T-helper 2 cell treated with Interferon-gamma antibody and Interleukin-4, amounts not matched to agents 5 μg/mL and 100 μg/mL, for 36 hours (primary cell): ENCODE measurements around the gene OR51B6.
"Not testable (repeated sequence)": the region's sequence is repeated elsewhere in the genome, so short reads cannot be mapped to it uniquely, and the experiment has no call there.

Experiments
- DNase-seq: peaks from one replicate; pipeline ENCODE4 v3.0.0; 2021; ENCODE audit warnings: low spot score
- H3K27ac Mint-ChIP-seq: one replicate; pipeline ENCODE4 v1.8.0; 2021; ENCODE audit warnings: mild to moderate bottlenecking, mixed read lengths
- H3K27me3 Mint-ChIP-seq: one replicate; pipeline ENCODE4 v1.8.0; 2021; ENCODE audit warnings: low read depth, mixed read lengths
- H3K36me3 Mint-ChIP-seq: one replicate; pipeline ENCODE4 v1.8.0; 2021; ENCODE audit warnings: low read depth, mixed read lengths
- H3K4me1 Mint-ChIP-seq: one replicate; pipeline ENCODE4 v1.8.0; 2021; ENCODE audit warnings: low read depth, mixed read lengths
- H3K4me3 Mint-ChIP-seq: one replicate; pipeline ENCODE4 v1.8.0; 2022; ENCODE audit warnings: mild to moderate bottlenecking, moderate library complexity, mixed read lengths
- H3K9me3 Mint-ChIP-seq: one replicate; pipeline ENCODE4 v1.8.0; 2021; ENCODE audit warnings: mixed read lengths

Gene OR51B6

GRCh38 chr11:5343474-5344335 is 7.6 kb upstream of the OR51B6 start, which contains the start of gene OR51B5:
OR51B5 (minus strand) TSS chr11:5343524; CDS start chr11:5343524, 0 bp downstream.
- no peak within 1 kb of the TSS for H3K27ac Mint-ChIP-seq

GRCh38 chr11:5345831-5346230 is 5.5 kb upstream of the OR51B6 start:
- H3K36me3 Mint-ChIP-seq: no peaks in the 10 kb centered on the region

More at GRCh38 chr11:5343474-5344335, 7.6 kb upstream of the OR51B6 start, which contains the start of gene OR51B5:
- no peak for DNase-seq
- Mint-ChIP-seq H3K27me3 (no peaks in the 10 kb centered on the region), H3K4me1 (no peaks in the 10 kb centered on the region), H3K9me3 (no peaks in the 10 kb centered on the region), H3K36me3 (no peaks in the 10 kb centered on the region), H3K4me3 (no peak within 1 kb of the TSS)

GRCh38 chr11:5348551-5349194 is 2.6 kb upstream of the OR51B6 start:
- H3K27ac Mint-ChIP-seq: no peak overlapping the region
- H3K4me1 Mint-ChIP-seq: no peaks in the 10 kb centered on the region
- H3K9me3 Mint-ChIP-seq: no peaks in the 10 kb centered on the region
- no peaks in the 10 kb centered on the region for H3K27me3 Mint-ChIP-seq
- no peak overlapping the region for H3K4me3 Mint-ChIP-seq
- no peaks in the 10 kb centered on the region for H3K36me3 Mint-ChIP-seq
- no peak for DNase-seq

More at GRCh38 chr11:5345831-5346230, 5.5 kb upstream of the OR51B6 start:
- Mint-ChIP-seq H3K27ac (no peak overlapping the region), H3K4me1 (no peaks in the 10 kb centered on the region), H3K9me3 (no peaks in the 10 kb centered on the region), H3K27me3 (no peaks in the 10 kb centered on the region), H3K4me3 (no peak overlapping the region)
- DNase-seq: no peak

DNA sequence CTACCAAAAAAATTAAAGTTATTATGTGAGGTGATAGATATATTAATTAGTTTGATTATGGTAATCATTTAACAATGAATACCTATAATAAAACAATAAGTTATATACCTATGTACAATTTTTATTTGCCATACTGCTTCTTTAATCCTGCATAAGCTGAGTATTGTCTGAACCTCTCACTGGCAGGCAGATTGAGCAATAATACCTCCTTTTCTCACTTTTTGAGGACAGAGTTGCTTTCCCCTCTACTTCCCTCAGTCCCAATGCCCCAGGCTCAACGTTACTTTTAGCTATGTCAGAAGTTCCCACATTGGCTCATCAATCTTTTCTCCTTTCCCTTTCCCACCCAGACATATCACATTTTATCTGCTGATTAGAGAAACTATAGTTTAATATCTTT is 1.8 kb upstream of the OR51B6 start:
- no peaks in the 10 kb centered on the region for H3K36me3 Mint-ChIP-seq
- H3K27me3 Mint-ChIP-seq: no peaks in the 10 kb centered on the region
- DNase-seq: no peak
- no peak overlapping the region for H3K27ac Mint-ChIP-seq
- H3K4me3 Mint-ChIP-seq: no peak overlapping the region
- H3K4me1 Mint-ChIP-seq: no peaks in the 10 kb centered on the region
- H3K9me3 Mint-ChIP-seq: no peaks in the 10 kb centered on the region

DNA sequence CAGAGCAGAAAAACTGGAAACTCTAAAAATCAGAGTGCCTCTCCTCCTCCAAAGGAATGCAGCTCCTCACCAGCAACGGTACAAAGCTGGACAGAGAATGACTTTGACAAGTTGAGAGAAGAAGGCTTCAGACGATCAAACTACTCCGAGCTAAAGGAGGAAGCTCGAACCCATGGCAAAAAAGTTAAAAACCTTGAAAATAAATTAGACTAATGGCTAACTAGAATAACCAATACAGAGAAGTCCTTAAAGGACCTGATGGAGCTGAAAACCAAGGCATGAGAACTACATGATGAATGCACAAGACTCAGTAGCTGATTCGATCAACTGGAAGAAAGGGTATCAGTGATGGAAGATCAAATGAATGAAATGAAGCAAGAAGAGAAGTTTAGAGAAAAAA is 4.7 kb downstream of the OR51B6 start:
- not testable (repeated sequence) for H3K4me1 Mint-ChIP-seq, DNase-seq, H3K27ac Mint-ChIP-seq, H3K9me3 Mint-ChIP-seq, H3K27me3 Mint-ChIP-seq, H3K36me3 Mint-ChIP-seq, H3K4me3 Mint-ChIP-seq

DNA sequence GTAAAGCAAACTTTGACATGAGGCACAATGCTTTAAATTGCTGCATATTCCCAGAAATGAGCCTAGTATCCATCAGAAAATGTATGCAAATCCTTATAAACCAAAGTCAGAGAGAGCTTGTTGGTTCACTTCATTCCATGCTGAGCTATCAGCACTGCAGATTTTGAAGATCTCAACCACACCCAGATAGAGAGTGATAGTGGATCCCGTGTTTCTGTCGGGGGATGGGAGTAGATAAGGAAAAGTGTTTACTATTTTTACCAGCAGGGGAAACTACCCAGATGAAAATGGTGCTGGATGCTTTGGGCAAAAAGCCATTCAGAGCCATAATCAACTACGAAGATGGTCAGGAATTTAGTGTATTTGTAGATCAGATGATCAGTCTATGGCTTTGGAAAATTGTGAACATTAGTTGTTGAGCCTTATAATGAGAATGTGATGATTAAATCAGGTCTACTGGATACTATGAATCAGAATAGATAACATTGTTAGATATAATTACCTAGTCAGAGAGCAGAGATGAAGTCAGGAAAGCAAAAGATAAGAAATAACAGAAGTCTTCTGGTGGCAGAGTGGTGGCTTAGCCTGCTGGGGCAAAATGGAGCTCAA is 10.8 kb downstream of the OR51B6 start:
- H3K9me3 Mint-ChIP-seq: no peaks in the 10 kb centered on the region
- no peak for DNase-seq
- H3K27ac Mint-ChIP-seq: no peak overlapping the region
- no peak overlapping the region for H3K4me3 Mint-ChIP-seq
- H3K4me1 Mint-ChIP-seq: no peaks in the 10 kb centered on the region
- H3K36me3 Mint-ChIP-seq: no peaks in the 10 kb centered on the region
- no peaks in the 10 kb centered on the region for H3K27me3 Mint-ChIP-seq

GRCh38 chr11:5363679-5364078 is 12.4 kb downstream of the OR51B6 start:
- no peak overlapping the region for H3K4me3 Mint-ChIP-seq
- no peaks in the 10 kb centered on the region for H3K36me3 Mint-ChIP-seq
- DNase-seq: no peak
- no peak overlapping the region for H3K27ac Mint-ChIP-seq
- H3K4me1 Mint-ChIP-seq: no peaks in the 10 kb centered on the region
- no peaks in the 10 kb centered on the region for H3K27me3 Mint-ChIP-seq
- no peaks in the 10 kb centered on the region for H3K9me3 Mint-ChIP-seq

GRCh38 chr11:5364214-5364613 is 12.9 kb downstream of the OR51B6 start:
- H3K9me3 Mint-ChIP-seq: no peaks in the 10 kb centered on the region
- no peaks in the 10 kb centered on the region for H3K27me3 Mint-ChIP-seq
- no peak overlapping the region for H3K27ac Mint-ChIP-seq
- no peak overlapping the region for H3K4me3 Mint-ChIP-seq
- no peaks in the 10 kb centered on the region for H3K36me3 Mint-ChIP-seq
- no peaks in the 10 kb centered on the region for H3K4me1 Mint-ChIP-seq
- DNase-seq: no peak

DNA sequence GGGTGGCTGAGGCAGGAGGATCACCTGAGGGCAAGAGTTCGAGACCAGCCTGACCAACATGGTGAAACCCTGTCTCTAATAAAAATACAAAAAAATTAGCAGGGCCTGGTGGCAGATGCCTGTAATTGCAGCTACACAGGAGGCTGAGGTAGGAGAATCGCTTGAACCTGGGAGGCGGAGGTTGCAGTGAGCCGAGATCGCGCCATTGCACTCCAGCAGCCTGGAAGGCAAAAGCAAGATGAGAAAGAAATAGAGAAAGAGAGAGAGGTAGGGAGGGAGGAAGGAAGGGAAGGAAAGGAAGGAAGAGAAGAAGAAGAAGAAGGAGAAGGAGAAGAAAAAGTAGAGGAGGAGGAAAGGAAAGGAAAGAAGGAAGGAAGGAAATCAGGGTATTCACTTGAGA is 15.1 kb downstream of the OR51B6 start:
- H3K36me3 Mint-ChIP-seq, H3K27ac Mint-ChIP-seq, H3K9me3 Mint-ChIP-seq, H3K4me1 Mint-ChIP-seq, H3K4me3 Mint-ChIP-seq, DNase-seq, H3K27me3 Mint-ChIP-seq: not testable (repeated sequence)

GRCh38 chr11:5366856-5367255 is 15.5 kb downstream of the OR51B6 start:
- H3K4me1 Mint-ChIP-seq: no peaks in the 10 kb centered on the region

GRCh38 chr11:5367448-5368074 is 16.3 kb downstream of the OR51B6 start:
- Mint-ChIP-seq H3K4me3 (no peak overlapping the region), H3K4me1 (no peaks in the 10 kb centered on the region), H3K27me3 (no peaks in the 10 kb centered on the region), H3K36me3 (no peaks in the 10 kb centered on the region), H3K9me3 (no peaks in the 10 kb centered on the region), H3K27ac (no peak overlapping the region)
- DNase-seq: no peak

More at GRCh38 chr11:5366856-5367255, 15.5 kb downstream of the OR51B6 start:
- H3K9me3 Mint-ChIP-seq: no peaks in the 10 kb centered on the region
- H3K27me3 Mint-ChIP-seq: no peaks in the 10 kb centered on the region
- H3K4me3 Mint-ChIP-seq: no peak overlapping the region
- DNase-seq: no peak
- no peaks in the 10 kb centered on the region for H3K36me3 Mint-ChIP-seq
- H3K27ac Mint-ChIP-seq: no peak overlapping the region

DNA sequence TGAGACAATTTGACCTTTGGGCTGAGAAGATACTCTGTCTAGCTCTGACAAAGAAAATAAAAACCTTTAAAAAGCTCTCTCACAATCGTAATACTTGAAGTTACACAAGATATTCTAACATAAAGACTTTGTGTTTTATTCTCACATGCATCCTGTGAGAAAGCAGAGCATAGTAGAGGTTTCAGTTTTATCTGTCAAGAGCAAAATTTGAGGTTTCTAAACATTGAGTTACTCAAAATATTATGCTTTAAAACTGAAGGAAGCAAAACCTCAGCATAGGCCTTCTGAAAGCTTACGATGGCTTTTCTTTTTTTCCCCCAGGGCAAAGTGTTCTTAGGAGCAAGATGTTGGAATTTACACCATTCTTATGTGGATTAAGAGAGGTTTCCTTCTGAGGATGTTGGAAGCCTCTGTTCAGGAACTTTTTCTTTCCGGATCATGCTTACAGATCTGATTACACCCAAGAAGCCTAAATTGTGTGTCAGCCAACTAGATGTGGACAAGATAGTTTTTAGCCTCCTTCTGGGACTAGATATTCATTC is 17.3 kb downstream of the OR51B6 start:
- H3K4me1 Mint-ChIP-seq: no peaks in the 10 kb centered on the region
- H3K4me3 Mint-ChIP-seq: no peak overlapping the region
- no peak for DNase-seq
- no peaks in the 10 kb centered on the region for H3K9me3 Mint-ChIP-seq
- H3K27me3 Mint-ChIP-seq: no peaks in the 10 kb centered on the region
- H3K36me3 Mint-ChIP-seq: no peaks in the 10 kb centered on the region
- no peak overlapping the region for H3K27ac Mint-ChIP-seq

GRCh38 chr11:5369789-5370188 is 18.5 kb downstream of the OR51B6 start:
- Mint-ChIP-seq H3K4me3 (no peak overlapping the region), H3K4me1 (no peaks in the 10 kb centered on the region), H3K27ac (no peak overlapping the region), H3K9me3 (no peaks in the 10 kb centered on the region), H3K36me3 (no peaks in the 10 kb centered on the region), H3K27me3 (no peaks in the 10 kb centered on the region)
- no peak for DNase-seq
